ENCODE results near the gene JDP2.

DNA sequence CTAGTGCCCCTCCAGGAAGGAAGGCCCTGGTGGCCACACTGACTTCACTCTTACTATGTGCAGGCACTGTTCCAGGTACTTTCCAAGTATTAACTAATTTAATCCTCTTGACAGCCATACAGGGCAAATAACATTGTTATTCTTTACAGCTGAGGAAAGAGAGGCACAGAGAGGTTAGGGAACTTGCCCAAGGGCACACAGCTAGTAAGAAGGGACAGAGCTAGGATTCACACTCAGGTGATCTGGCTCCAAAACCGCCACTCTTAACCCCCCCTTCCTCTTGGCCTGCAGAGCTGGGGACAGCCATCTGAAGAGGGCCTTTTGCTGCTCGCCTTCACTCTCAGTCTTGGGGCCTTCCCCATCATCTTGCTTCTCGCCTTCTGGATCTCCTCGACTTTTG lies 4.0 kb downstream of the JDP2 start:
- TF ChIP-seq ELF4 (IDR thresholded peaks at IDR 0.05) = no peak
- no peak for TF ChIP-seq FOXM1 (IDR thresholded peaks at IDR 0.05; ENCODE audit: borderline replicate concordance)
- no peak for TF ChIP-seq L3MBTL2 (conservative IDR thresholded peaks at IDR 0.05)
- TF ChIP-seq FOXK2 (IDR thresholded peaks at IDR 0.05) = no peak
- no peak for TF ChIP-seq SUZ12 (IDR thresholded peaks at IDR 0.05)
- no peak for TF ChIP-seq FOXA1 (IDR thresholded peaks at IDR 0.05)
- no peak for TF ChIP-seq SP1 (IDR thresholded peaks at IDR 0.05)
- no peak for TF ChIP-seq HDGF (IDR thresholded peaks at IDR 0.05; ENCODE audit: borderline replicate concordance)

Measured in HEK293T (cell line).